Stomach (tissue), 4 donors: Measurements from ENCODE around the gene PTPRD.

Experiments
- EP300 ChIP-seq: sonication (generic); formaldehyde crosslinking; IDR thresholded peaks from one replicate; pipeline ENCODE4 v1.6.1; 2017; ENCODE audit warnings: antibody characterized with exemption
- POLR2AphosphoS5 ChIP-seq, 3 donors: sonication (generic); formaldehyde crosslinking; IDR thresholded peaks; one replicate each; pipeline ENCODE4 v1.6.1; 2016; ENCODE audit warnings: antibody characterized with exemption in 3 of 3
- TF ChIP-seq, protein P1 (sequence below), 7 experiments: fragments of 450-650 bp in 4 of 7; fragments of 200-600 bp in 3 of 7; sonication (generic) in 3 of 7; IDR thresholded peaks; one replicate each; pipeline ENCODE4 v1.5.1; 2016 to 2019; ENCODE audit warnings: antibody characterized with exemption in 7 of 7, control low read depth in 2 of 7, mild to moderate bottlenecking in 1 of 7

DNA sequence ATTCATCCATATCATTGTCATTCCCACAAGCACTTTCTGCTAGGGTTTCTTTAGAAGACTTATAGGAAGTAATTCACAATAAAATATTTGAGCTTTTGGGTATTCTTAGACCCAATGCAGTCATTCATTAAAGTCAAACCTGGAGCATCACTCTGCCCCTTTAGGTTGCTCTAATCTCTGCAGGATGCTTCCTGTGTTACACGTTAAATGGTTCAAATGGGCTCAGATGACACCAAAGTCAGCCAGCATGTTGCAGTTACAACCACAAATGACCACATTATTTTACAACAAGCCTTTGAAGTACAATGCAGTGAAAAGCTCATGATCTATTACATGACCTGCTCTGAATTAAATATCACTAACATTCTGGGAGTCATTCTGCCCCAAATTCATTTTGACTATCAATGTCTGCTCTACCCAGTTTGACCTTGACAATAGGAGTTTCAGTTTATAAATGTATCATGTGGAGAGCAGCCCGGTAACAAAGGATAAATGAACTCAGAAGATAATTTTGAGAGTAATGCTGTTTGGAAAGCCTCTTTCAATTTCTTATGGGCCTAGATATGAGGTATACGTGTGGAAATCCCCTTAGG is 2144.7 kb downstream of the PTPRD start:
- no peak for TF ChIP-seq EP300
- TF ChIP-seq, protein P1, sequence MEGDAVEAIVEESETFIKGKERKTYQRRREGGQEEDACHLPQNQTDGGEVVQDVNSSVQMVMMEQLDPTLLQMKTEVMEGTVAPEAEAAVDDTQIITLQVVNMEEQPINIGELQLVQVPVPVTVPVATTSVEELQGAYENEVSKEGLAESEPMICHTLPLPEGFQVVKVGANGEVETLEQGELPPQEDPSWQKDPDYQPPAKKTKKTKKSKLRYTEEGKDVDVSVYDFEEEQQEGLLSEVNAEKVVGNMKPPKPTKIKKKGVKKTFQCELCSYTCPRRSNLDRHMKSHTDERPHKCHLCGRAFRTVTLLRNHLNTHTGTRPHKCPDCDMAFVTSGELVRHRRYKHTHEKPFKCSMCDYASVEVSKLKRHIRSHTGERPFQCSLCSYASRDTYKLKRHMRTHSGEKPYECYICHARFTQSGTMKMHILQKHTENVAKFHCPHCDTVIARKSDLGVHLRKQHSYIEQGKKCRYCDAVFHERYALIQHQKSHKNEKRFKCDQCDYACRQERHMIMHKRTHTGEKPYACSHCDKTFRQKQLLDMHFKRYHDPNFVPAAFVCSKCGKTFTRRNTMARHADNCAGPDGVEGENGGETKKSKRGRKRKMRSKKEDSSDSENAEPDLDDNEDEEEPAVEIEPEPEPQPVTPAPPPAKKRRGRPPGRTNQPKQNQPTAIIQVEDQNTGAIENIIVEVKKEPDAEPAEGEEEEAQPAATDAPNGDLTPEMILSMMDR (IDR thresholded peaks at IDR 0.05), result no peak
- no peak for TF ChIP-seq POLR2AphosphoS5 (IDR thresholded peaks at IDR 0.05)
